Endometrium (tissue), 2 donors: Measurements from ENCODE around the gene KANSL1L.
"Not testable (repeated sequence)": the region's sequence is repeated elsewhere in the genome, so short reads cannot be mapped to it uniquely, and the experiment has no call there.

Experiments
- FAIRE-seq: peaks from 2 replicates; lab custom pipeline; 2012; peaks lifted over from hg19 to GRCh38; lab: Jason Lieb, UNC
- donor health status: control.
- donor health status: control.

Gene KANSL1L

GRCh38 chr2:210171309-210172218 is at the start of gene KANSL1L:
Gene KANSL1L (minus strand): TSS chr2:210171409. CDS start chr2:210154582, 16,827 bp downstream.
- no peak for FAIRE-seq

GRCh38 chr2:210215120-210215519 is 43.9 kb upstream of the KANSL1L start:
- no peak for FAIRE-seq

GRCh38 chr2:210210185-210210584 is 39.0 kb upstream of the KANSL1L start:
- FAIRE-seq, result no peak

GRCh38 chr2:210207929-210208328 is 36.7 kb upstream of the KANSL1L start:
- no peak for FAIRE-seq

- no peak for FAIRE-seq
Observed at GRCh38 chr2:210203558-210203957, 32.3 kb upstream of the KANSL1L start.

GRCh38 chr2:210203147-210203546 is 31.9 kb upstream of the KANSL1L start:
- peak; percentile 67 for FAIRE-seq

GRCh38 chr2:210199854-210200253 is 28.6 kb upstream of the KANSL1L start:
- FAIRE-seq, result no peak

DNA sequence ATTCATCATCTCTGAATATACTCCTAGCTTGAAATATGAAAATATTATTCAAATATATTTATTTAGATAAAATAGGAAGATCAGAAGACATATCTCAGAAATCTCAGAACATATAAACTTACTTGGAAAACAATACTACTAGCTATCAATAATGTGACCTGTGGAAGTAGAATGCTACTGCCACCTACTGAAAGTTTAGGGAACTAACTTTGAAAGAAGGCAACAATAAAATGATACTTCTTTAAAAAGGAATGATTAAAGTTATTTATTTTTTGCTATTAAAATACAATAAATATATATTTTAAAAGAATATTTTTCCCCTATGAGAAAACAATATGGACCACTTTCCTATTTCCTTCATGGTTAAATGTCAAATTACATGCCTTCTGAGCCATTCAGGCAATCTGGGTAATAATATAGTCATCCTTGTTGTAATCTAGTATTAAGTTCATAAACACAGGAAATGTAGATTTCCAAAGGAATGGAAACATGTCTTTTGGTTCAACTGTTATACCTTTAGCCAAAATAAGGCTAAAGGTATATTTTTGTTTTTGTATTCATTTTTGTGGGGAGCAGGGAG is 28.1 kb upstream of the KANSL1L start:
- FAIRE-seq, result peak; percentile 96

GRCh38 chr2:210198326-210198725 is 27.1 kb upstream of the KANSL1L start:
- FAIRE-seq, result no peak

- no peak for FAIRE-seq
Observed at GRCh38 chr2:210197720-210198119, 26.5 kb upstream of the KANSL1L start.

DNA sequence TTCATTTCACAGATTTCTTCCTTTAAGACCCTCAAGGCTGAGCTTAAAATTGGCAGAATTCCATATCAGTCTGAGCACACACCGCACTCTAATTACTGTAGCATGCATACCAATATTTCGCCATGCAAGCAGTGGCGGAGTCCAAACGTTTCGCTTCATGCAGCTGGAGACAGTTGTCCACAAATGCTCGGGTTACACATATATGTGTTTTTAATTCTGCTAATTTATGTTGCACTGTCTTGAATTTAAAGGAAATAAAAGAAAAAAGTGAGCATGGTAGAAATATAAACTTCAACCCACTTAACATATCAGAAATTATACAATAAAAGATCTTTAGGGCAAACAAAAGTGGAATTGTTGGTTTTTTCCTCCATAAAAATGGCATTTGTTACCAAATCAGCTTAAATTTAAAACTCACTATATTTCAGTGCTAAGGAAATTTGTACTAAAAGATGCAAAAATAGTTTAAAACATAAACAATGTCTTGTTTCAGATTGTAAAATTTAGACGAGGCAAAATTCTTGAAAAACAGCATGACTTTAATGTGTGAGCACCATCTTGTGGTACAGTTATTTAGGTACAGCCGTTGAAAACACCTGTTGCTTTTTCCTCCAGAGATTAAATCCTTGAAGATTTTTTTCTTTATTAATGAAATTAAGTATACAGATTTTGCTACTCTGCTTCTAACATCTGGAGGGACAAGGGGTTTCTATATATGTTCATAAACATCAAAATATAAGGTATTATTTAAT is 24.1 kb upstream of the KANSL1L start:
- FAIRE-seq, result peak; percentile 96

DNA sequence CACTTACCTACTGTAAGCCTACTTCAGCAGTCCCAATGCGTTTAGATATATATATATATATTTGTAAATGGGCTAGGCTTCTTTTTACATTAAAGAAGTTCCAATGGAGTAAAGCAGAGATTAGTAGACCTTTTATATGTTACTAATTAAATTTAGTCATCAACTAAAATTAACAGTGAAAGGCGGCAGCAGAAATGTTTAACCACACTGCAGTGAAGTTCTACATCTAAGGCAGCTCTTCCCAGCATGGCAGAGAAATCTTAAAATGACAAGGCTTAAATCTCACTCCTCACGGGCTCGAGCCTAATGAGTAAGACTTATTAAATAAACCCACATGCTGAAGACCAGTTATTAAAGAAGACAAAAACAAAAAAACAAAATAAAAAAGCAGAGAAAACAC is 19.1 kb upstream of the KANSL1L start:
- no peak for FAIRE-seq

DNA sequence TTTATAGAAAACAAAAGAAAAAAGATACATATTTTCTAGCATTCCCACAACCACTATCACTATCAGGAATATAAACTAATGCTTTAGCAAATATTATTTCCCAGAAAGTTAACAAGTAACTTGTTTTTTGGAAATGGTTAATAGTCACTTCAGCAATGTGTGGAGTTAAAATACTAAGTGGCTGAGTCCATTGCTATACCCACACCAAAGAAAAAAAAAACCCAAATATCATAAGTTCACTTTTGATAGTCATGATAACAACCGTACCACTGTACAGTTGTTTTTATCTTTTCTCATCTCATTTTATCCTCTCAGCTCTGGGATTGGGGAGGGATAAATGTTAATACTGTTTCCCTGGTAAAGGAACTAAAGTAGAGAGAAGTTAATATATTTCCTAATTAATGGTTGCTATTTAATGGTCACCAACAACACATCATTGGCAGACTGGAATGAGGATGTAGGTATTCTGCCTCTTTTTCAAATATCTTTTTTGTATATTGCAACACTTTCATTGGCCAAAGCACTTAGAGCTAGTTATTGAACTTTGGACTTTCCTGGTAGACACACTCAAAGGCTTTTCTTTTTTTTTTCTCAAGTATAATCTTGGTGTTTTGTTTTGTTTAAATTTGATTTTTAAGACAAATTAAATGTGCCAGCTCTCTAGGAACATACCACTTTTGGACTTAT is 18.4 kb upstream of the KANSL1L start:
- no peak for FAIRE-seq

DNA sequence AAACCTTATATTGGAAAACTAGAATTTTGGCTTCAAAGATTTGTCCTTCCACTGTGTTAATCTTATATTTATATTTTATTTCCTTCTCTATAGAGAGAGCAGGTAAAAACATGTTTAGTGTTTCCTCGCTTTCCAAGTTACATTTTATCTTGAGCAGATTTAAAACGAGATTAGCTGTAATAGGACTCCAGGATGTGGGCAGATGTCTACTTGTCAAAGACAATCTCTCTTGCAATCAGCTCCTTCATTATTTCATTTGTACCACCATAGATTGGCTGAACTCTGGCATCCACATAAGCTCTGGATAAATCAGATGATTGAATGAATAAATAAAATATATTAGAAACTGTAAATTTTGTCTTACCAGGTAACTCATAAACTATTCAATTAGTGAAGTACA is 17.5 kb upstream of the KANSL1L start:
- FAIRE-seq, result no peak

DNA sequence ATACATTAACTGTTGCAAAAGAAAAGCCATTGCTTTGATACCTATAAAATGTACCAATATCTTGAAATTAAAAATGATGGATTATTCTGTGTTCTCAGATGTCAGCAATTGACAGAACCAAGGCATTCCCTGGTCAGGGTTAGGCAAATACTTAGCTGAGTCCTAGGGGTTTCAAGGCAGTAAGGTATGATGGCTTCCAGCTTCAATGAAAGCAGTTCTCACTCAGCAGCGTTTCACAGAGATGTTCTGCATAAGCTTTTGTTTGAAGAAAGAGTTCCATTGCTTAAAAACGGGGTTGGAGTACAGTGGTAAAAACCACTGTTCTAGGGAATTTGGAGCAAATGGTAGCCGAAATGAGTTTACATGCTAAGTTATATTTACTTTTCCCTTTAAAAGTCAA is 17.0 kb upstream of the KANSL1L start:
- FAIRE-seq, result no peak

GRCh38 chr2:210183936-210184335 is 12.7 kb upstream of the KANSL1L start:
- FAIRE-seq, result not testable (repeated sequence)

DNA sequence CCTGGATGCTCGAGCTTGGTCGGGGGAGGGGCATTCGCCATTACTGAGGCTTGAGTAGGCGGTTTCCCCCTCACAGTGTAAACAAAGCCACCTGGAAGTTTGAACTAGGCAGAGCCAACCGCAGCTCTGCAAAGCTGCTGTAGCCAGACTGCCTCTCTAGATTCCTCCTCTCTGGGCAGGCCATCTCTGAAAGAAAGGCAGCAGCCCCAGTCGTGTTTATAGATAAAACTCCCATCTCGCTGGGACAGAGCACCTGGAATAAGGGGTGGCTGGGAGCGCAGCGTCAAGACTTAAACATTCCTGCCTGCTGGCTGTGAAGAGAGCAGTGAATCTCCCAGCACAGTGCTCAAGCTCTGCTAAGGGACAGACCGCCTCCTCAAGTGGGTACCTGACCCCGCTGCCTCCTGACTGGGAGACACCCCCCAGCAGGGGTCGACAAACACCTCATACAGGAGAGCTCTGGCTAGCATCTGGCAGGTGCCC is 10.4 kb upstream of the KANSL1L start:
- not testable (repeated sequence) for FAIRE-seq

DNA sequence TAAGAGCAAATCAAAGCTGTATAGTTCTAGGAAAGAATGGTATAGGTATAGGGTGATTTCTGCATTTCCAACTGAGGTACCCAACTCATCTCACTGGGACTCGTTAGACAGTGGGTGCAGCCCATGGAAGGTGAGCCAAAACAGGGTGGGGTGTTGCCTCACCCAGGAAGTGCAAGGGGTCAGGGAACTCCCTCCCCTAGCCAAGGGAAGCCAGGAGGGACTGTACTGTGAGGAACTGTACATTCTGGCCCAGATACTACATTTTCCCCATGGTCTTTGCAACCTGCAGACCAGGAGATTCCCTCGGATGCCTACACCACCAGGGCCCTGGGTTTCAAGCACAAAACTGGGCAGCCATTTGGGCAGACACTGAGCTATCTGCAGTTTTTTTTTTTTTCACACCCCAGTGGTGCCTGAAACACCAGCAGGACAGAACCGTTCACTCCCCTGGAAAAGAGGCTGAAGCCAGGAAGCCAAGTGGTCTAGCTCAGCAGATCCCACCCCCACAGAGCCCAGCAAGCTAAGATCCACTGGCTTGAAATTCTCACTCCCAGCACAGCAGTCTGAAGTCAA is 9.9 kb upstream of the KANSL1L start:
- not testable (repeated sequence) for FAIRE-seq

DNA sequence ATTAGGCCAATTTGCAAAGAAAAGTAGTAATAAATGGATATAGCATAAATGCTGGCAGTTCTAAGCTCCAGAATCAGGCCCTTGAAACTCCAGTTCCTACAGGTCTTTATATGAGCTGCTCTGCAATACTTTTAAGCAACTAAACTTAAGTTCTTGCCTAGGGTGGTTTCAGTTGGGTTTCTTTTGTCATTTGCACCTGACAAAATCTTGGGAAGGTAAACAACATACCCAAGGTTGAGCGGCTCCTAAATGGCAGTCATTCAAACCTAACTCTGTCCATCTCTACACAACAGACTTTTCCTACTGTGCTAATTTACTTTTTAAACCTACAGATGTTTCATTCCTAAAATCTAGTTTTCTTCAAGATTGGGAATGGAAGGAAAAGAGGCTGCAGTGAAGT is 9.3 kb upstream of the KANSL1L start:
- FAIRE-seq, result no peak

DNA sequence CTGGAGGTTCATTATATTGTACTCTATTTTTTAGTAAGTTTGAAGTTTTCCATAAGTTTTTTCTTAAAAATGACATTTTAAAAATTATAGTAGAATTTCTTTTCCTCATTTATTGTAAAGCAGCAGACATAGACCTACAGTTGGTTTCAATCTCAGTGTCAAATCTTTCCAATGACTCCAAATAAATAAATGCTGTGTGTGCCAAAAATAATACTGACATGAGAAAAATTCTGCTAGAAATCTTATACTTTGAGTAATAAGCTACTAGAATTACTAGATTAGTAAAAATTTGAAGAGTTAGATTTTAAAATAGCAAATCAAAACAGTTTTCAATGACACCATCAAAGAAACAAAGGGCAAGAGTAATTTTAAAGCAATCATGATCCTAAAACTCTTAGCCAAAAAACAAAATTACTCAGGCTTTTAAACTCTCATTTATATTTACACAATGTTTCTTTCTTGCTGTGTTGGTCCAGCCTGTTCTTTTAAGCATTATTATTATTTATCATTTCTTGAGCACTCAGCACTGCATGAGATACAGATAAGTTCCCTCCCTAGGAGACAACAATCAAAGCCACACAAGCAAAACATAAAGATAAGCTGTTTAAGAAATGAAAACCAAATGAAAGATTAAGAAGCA is 8.3 kb upstream of the KANSL1L start:
- peak; percentile 99 for FAIRE-seq

DNA sequence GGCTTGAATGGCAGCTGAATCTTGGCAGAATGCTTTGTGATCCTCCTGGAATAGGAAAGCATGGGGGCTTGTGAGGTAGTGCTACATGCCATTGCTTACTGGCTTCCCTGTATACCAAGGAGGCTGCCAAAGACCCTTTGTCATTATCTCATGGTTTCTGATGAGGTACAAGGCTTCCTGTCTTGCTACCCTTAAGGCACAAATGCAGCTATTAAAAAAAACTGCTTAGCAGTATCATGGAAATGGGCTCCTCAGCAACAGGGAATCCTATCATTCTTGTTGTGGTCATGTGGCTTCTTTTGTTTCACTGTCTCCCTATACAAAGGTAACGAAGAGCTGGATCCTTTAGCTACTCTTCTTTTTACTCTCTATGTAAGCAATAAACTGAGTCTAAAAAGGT is 6.6 kb upstream of the KANSL1L start:
- no peak for FAIRE-seq
